D721Med (cell line): ENCODE data around the gene MED27.

Source experiments
- DNase-seq: peaks from one replicate; pipeline ENCODE4 v3.0.0; 2011; ENCODE audit warnings: low spot score; ENCODE audit not compliant: insufficient read length
- FAIRE-seq: peaks from 2 replicates; lab custom pipeline; 2011; peaks lifted over from hg19 to GRCh38; lab: Jason Lieb, UNC
- CTCF ChIP-seq: IDR thresholded peaks from 2 replicates; pipeline ENCODE4 v1.5.1; 2012; ENCODE audit warnings: mild to moderate bottlenecking, control low read depth; ENCODE audit not compliant: insufficient read depth; ENCODE audit errors: missing control alignments

The MED27 gene

GRCh38 chr9:132117694-132118093 is 38.0 kb upstream of the MED27 start:
- FAIRE-seq (no peak), DNase-seq (no peak)
- TF ChIP-seq CTCF, result no peak

GRCh38 chr9:132116583-132116982 is 36.9 kb upstream of the MED27 start:
- no peak for FAIRE-seq
- TF ChIP-seq CTCF, result no peak

GRCh38 chr9:132114102-132114707 is 34.5 kb upstream of the MED27 start:
- DNase-seq (no peak), FAIRE-seq (no peak)

More at GRCh38 chr9:132116583-132116982, 36.9 kb upstream of the MED27 start:
- DNase-seq, result no peak

GRCh38 chr9:132109291-132109690 is 29.6 kb upstream of the MED27 start:
- FAIRE-seq (no peak), DNase-seq (no peak)
- no peak for TF ChIP-seq CTCF

More at GRCh38 chr9:132114102-132114707, 34.5 kb upstream of the MED27 start:
- no peak for TF ChIP-seq CTCF

GRCh38 chr9:132108728-132109127 is 29.1 kb upstream of the MED27 start:
- DNase-seq, result no peak
- no peak for TF ChIP-seq CTCF
- no peak for FAIRE-seq

- TF ChIP-seq CTCF, result no peak
- no peak for FAIRE-seq
- DNase-seq, result no peak
These were observed 20.2 kb upstream of the MED27 start for GRCh38 chr9:132099741-132100407.

GRCh38 chr9:132099167-132099566 is 19.5 kb upstream of the MED27 start:
- FAIRE-seq (no peak), DNase-seq (no peak)
- no peak for TF ChIP-seq CTCF
